SK-N-SH (cell line): Measurements from ENCODE around the gene PCYOX1L. TPM values are rescaled to one million over a fixed set of nuclear protein-coding genes. Genes with fewer than 3 reads are reported as not detected.

Source experiments
- CTCF ChIA-PET: fragments of 300-600, 350-600 bp; formaldehyde crosslinking; extraction: SDS; loops from one replicate; lab custom pipeline; 2021; lab: Yijun Ruan, JAX
- POLR2A ChIA-PET: fragments of 350-600 bp; sonication (Branson Sonifier 250); formaldehyde crosslinking; extraction: SDS; loops from one replicate; lab custom pipeline; 2020; ENCODE audit warnings: antibody characterized with exemption, inconsistent platforms; lab: Yijun Ruan, JAX
- DNase-seq: peaks from one replicate; pipeline ENCODE4 v3.0.0; 2012
- H2AFZ ChIP-seq: fragments of 200-600 bp; sonication (generic); 2 replicates; pipeline ENCODE4 v1.8.1; 2016; ENCODE audit warnings: antibody characterized with exemption, mild to moderate bottlenecking, low read depth
- H3F3A ChIP-seq: fragments of 200-600 bp; sonication (generic); replicated peaks from 2 replicates; pipeline ENCODE3; 2016; ENCODE audit warnings: antibody characterized with exemption, mild to moderate bottlenecking; ENCODE audit not compliant: insufficient read depth
- H3K27ac ChIP-seq, 2 experiments: fragments of 200-500 bp in 1 of 2; fragments of 200-600 bp in 1 of 2; sonication (Bioruptor generic) in 1 of 2; sonication (generic), shearing (Covaris generic) in 1 of 2; 2 replicates each; pipeline versions ENCODE4 v1.5.1 to v1.6.1; 2014 to 2016; ENCODE audit warnings: low read depth in 2 of 2, inconsistent platforms in 1 of 2, low read length in 1 of 2, mild to moderate bottlenecking in 1 of 2, mixed read lengths in 1 of 2
- H3K27me3 ChIP-seq: fragments of 200-600 bp; sonication (generic), shearing (Covaris generic); 2 replicates; pipeline ENCODE4 v1.6.1; 2016; ENCODE audit warnings: mixed run types; ENCODE audit not compliant: insufficient read depth
- H3K36me3 ChIP-seq, 2 experiments: fragments of 200-500 bp in 1 of 2; fragments of 200-600 bp in 1 of 2; sonication (Bioruptor generic) in 1 of 2; sonication (generic) in 1 of 2; replicated peaks in 1 of 2; 2 replicates each; pipeline versions ENCODE3 to v1.5.1; 2014 to 2016; ENCODE audit warnings: low read length in 1 of 2, mild to moderate bottlenecking in 1 of 2; ENCODE audit not compliant: insufficient read depth in 2 of 2, control insufficient read depth in 1 of 2
- H3K4me1 ChIP-seq, 2 experiments: fragments of 200-500 bp in 1 of 2; fragments of 200-600 bp in 1 of 2; sonication (Bioruptor generic) in 1 of 2; sonication (generic), shearing (Covaris generic) in 1 of 2; 2 replicates each; pipeline versions ENCODE4 v1.5.1 to v1.6.1; 2014 to 2016; ENCODE audit warnings: low read depth in 1 of 2, low read length in 1 of 2, mixed run types in 1 of 2; ENCODE audit not compliant: insufficient read depth in 2 of 2, control insufficient read depth in 1 of 2
- H3K4me2 ChIP-seq: fragments of 200-600 bp; sonication (generic), shearing (Covaris generic); 2 replicates; pipeline ENCODE4 v1.6.1; 2017; ENCODE audit warnings: mixed run types
- H3K4me3 ChIP-seq, 2 experiments: fragments of 200-500 bp in 1 of 2; fragments of 200-600 bp in 1 of 2; sonication (Bioruptor generic) in 1 of 2; sonication (generic), shearing (Covaris generic) in 1 of 2; 2 replicates each; pipeline versions ENCODE4 v1.5.1 to v1.8.1; 2014 to 2016; ENCODE audit warnings: low read depth in 2 of 2, inconsistent platforms in 1 of 2, low read length in 1 of 2, mild to moderate bottlenecking in 1 of 2, mixed read lengths in 1 of 2, moderate library complexity in 1 of 2
- H3K79me2 ChIP-seq: fragments of 200-600 bp; sonication (generic); 2 replicates; pipeline ENCODE4 v1.8.1; 2017; ENCODE audit warnings: mild to moderate bottlenecking; ENCODE audit not compliant: insufficient read depth
- H3K9ac ChIP-seq: fragments of 200-600 bp; sonication (generic); 2 replicates; pipeline ENCODE4 v1.6.1; 2017; ENCODE audit warnings: mixed run types
- H3K9me2 ChIP-seq: fragments of 200-600 bp; sonication (generic); 2 replicates; pipeline ENCODE4 v1.6.1; 2017; ENCODE audit warnings: mixed run types
- H3K9me3 ChIP-seq: fragments of 200-600 bp; sonication (generic); 2 replicates; pipeline ENCODE4 v1.6.1; 2017; ENCODE audit warnings: mixed run types, mild to moderate bottlenecking, moderate library complexity
- H4K20me1 ChIP-seq: fragments of 200-600 bp; sonication (generic); 2 replicates; pipeline ENCODE4 v1.6.1; 2017; ENCODE audit warnings: mild to moderate bottlenecking, mixed run types; ENCODE audit not compliant: insufficient read depth
- CTCF ChIP-seq: fragments of 200-600 bp; sonication (generic); IDR thresholded peaks from 2 replicates; pipeline ENCODE4 v1.6.1; 2017; ENCODE audit warnings: antibody characterized with exemption, mild to moderate bottlenecking, moderate library complexity
- ELF1 ChIP-seq: IDR thresholded peaks from 2 replicates; pipeline ENCODE4 v1.4.0; 2012
- FOXJ3 ChIP-seq: sonication (generic); formaldehyde crosslinking; IDR thresholded peaks from 2 replicates; pipeline ENCODE4 v1.5.1; 2020; ENCODE audit warnings: mild to moderate bottlenecking, missing genetic modification reagents
- GABPA ChIP-seq: IDR thresholded peaks from 2 replicates; pipeline ENCODE4 v1.4.0; 2012; ENCODE audit warnings: low read depth, mild to moderate bottlenecking
- GATA2 ChIP-seq: sonication (generic); formaldehyde crosslinking; IDR thresholded peaks from 2 replicates; pipeline ENCODE4 v1.5.0; 2020; ENCODE audit warnings: mild to moderate bottlenecking, missing genetic modification reagents
- MXI1 ChIP-seq: IDR thresholded peaks from 2 replicates; pipeline ENCODE4 v1.6.1; 2012; ENCODE audit warnings: mild to moderate bottlenecking, low read depth, low read length, improper control_type of control experiment
- NFIC ChIP-seq: IDR thresholded peaks from 2 replicates; pipeline ENCODE4 v1.4.0; 2012; ENCODE audit warnings: borderline replicate concordance
- RAD21 ChIP-seq: IDR thresholded peaks from 2 replicates; pipeline ENCODE4 v1.6.1; 2012; ENCODE audit warnings: mild to moderate bottlenecking, low read length
- RFX5 ChIP-seq: IDR thresholded peaks from 2 replicates; pipeline ENCODE4 v1.6.1; 2012; ENCODE audit warnings: mild to moderate bottlenecking, improper control_type of control experiment, low read length
- TEAD4 ChIP-seq: IDR thresholded peaks from 2 replicates; pipeline ENCODE4 v1.4.0; 2012; ENCODE audit warnings: mild to moderate bottlenecking, borderline replicate concordance; ENCODE audit not compliant: insufficient read depth
- YY1 ChIP-seq: IDR thresholded peaks from 2 replicates; pipeline ENCODE4 v1.4.0; 2012; ENCODE audit warnings: low read depth, mild to moderate bottlenecking
- WGBS: methylation state at CpG from one replicate; pipeline ENCODE4 v1.1.6; 2017; ENCODE audit warnings: low lambda C conversion rate; 5-methylcytosine and 5-hydroxymethylcytosine counted together
- polyA plus RNA-seq, 3 experiments: library from polyadenylated mRNA; depleted of rRNA; stranded (reverse); fragments of >200 nt; gene quantifications; 2 replicates each; pipeline ENCODE4 v1.2.3, GENCODE V29; 2012
- TF ChIP-seq, protein P1 (sequence below): IDR thresholded peaks from 2 replicates; pipeline ENCODE4 v1.6.1; 2012; ENCODE audit warnings: mild to moderate bottlenecking, low read depth, low read length, moderate library complexity
- TF ChIP-seq, protein P2 (sequence below): fragments of 150-350 bp; IDR thresholded peaks from 2 replicates; pipeline ENCODE4 v1.6.1; 2017; ENCODE audit warnings: antibody characterized with exemption, low read length, low read depth, borderline replicate concordance

PCYOX1L gene
- polyA plus RNA-seq, 1 of the 3 experiments (the other 2 are of a cell fraction), result 17.5 TPM

DNA sequence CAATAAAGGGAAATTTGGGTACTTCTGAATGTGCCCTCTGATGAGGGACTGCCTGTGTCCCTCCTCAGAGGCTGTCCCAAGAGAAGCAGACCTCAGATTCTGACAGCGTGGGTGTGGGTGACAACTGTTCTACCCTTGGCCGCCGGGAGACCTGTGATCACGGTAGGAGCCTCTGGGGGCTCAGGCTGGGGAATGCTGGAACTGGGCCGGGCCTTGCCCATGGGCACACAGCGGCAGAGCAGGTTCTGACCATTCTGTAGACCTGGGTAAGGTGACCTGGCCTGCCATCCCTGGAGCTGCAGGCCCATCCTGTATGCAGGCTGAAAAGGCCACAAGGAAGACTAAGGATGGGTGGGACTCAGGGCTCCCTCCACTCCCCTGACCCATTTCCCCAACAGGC, 42.1 kb upstream of the PCYOX1L start:
- no peaks in the 10 kb centered on the region for H3K27me3 ChIP-seq
- H3K9me2 ChIP-seq, result no peaks in the 10 kb centered on the region
- peaks cover 4 to 14% of the 10 kb centered on the region in 2 experiments for H3K4me1 ChIP-seq
- POLR2A ChIA-PET, result no interaction called here
- H3K9me3 ChIP-seq, result no peaks in the 10 kb centered on the region
- DNase-seq, result no peak
- WGBS, result 77% methylated on average over 6 of the region's 6 CpGs
- no peak overlapping the region for H3K4me3 ChIP-seq
- no peak overlapping the region for H2AFZ ChIP-seq
- TF ChIP-seq RFX5 (no peak), YY1 (no peak), TEAD4 (no peak), FOXJ3 (no peak), GABPA (no peak), MXI1 (no peak), NFIC (no peak), ELF1 (no peak), RAD21 (no peak), GATA2 (CRISPR knock-in tag) (no peak), CTCF (no peak)
- TF ChIP-seq, protein P1, sequence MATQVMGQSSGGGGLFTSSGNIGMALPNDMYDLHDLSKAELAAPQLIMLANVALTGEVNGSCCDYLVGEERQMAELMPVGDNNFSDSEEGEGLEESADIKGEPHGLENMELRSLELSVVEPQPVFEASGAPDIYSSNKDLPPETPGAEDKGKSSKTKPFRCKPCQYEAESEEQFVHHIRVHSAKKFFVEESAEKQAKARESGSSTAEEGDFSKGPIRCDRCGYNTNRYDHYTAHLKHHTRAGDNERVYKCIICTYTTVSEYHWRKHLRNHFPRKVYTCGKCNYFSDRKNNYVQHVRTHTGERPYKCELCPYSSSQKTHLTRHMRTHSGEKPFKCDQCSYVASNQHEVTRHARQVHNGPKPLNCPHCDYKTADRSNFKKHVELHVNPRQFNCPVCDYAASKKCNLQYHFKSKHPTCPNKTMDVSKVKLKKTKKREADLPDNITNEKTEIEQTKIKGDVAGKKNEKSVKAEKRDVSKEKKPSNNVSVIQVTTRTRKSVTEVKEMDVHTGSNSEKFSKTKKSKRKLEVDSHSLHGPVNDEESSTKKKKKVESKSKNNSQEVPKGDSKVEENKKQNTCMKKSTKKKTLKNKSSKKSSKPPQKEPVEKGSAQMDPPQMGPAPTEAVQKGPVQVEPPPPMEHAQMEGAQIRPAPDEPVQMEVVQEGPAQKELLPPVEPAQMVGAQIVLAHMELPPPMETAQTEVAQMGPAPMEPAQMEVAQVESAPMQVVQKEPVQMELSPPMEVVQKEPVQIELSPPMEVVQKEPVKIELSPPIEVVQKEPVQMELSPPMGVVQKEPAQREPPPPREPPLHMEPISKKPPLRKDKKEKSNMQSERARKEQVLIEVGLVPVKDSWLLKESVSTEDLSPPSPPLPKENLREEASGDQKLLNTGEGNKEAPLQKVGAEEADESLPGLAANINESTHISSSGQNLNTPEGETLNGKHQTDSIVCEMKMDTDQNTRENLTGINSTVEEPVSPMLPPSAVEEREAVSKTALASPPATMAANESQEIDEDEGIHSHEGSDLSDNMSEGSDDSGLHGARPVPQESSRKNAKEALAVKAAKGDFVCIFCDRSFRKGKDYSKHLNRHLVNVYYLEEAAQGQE, result no peak
- TF ChIP-seq, protein P2, sequence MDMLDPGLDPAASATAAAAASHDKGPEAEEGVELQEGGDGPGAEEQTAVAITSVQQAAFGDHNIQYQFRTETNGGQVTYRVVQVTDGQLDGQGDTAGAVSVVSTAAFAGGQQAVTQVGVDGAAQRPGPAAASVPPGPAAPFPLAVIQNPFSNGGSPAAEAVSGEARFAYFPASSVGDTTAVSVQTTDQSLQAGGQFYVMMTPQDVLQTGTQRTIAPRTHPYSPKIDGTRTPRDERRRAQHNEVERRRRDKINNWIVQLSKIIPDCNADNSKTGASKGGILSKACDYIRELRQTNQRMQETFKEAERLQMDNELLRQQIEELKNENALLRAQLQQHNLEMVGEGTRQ, result no peak
- no peaks in the 10 kb centered on the region for H3K79me2 ChIP-seq
- peaks cover 3% of the 10 kb centered on the region for H3F3A ChIP-seq
- CTCF ChIA-PET, result interaction anchor here (1.4 to 9.4 kb wide), 6 partner anchors 30 to 271 kb away, joined by 3 to 120 read pairs (median 28); partner anchors contain the start of gene GRPEL2
- no peaks in the 10 kb centered on the region for H3K36me3 ChIP-seq
- H3K9ac ChIP-seq, result no peak overlapping the region
- no peak overlapping the region for H3K4me2 ChIP-seq
- H4K20me1 ChIP-seq, result no peaks in the 10 kb centered on the region
- no peak overlapping the region for H3K27ac ChIP-seq
